Measurements from ENCODE around the gene TBCEL.

DNA sequence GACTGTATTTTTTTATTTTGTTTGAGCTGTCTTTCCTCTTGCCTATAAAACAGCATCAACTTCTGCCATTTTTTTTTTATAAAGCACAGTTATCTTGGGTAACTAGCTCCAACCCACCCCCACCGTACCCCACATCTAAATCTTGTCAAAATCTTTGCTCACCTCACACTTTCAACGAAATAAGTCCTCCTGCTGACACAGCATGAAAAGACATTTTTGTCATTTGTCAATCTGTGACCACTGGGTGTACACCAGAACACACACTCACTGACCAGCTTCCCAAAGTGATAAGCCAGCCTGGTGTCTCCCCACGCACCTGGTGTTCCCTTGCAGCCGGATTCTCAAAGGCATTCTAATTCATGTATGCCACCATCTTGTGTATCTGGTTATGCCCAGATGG lies 75.5 kb downstream of the TBCEL start:
- TF ChIP-seq, protein P1, sequence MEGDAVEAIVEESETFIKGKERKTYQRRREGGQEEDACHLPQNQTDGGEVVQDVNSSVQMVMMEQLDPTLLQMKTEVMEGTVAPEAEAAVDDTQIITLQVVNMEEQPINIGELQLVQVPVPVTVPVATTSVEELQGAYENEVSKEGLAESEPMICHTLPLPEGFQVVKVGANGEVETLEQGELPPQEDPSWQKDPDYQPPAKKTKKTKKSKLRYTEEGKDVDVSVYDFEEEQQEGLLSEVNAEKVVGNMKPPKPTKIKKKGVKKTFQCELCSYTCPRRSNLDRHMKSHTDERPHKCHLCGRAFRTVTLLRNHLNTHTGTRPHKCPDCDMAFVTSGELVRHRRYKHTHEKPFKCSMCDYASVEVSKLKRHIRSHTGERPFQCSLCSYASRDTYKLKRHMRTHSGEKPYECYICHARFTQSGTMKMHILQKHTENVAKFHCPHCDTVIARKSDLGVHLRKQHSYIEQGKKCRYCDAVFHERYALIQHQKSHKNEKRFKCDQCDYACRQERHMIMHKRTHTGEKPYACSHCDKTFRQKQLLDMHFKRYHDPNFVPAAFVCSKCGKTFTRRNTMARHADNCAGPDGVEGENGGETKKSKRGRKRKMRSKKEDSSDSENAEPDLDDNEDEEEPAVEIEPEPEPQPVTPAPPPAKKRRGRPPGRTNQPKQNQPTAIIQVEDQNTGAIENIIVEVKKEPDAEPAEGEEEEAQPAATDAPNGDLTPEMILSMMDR (IDR thresholded peaks at IDR 0.05; ENCODE audit: borderline replicate concordance, extremely low read depth, low read length, poor library complexity, severe bottlenecking), result no peak
- TF ChIP-seq EZH2 (IDR thresholded peaks at IDR 0.05; ENCODE audit: borderline replicate concordance, low read depth, low read length, severe bottlenecking), result no peak
